ENCODE measurements around the gene ZNF445. TPM values are rescaled to one million over a fixed set of nuclear protein-coding genes. Genes with fewer than 3 reads are reported as not detected.
"Not testable (repeated sequence)": the region's sequence is repeated elsewhere in the genome, so short reads cannot be mapped to it uniquely, and the experiment has no call there.

ZNF445 gene
- total RNA-seq, 2 donors from 2014 or later, result 4.9 to 7.8 TPM

GRCh38 chr3:44506961-44507360 lies 29.5 kb upstream of the ZNF445 start:
- 91 to 94% methylated on average over 5 of the region's 5 CpGs for WGBS, 2 donors

GRCh38 chr3:44506556-44506955 lies 29.1 kb upstream of the ZNF445 start:
- 91 to 96% methylated on average over 3 of the region's 3 CpGs for WGBS, 2 donors
- DNase-seq (no peak), ATAC-seq (no peak)
- peaks cover 28% of the 10 kb centered on the region for H3K4me1 ChIP-seq
- TF ChIP-seq CTCF (IDR thresholded peaks at IDR 0.05) (no peak), POLR2A (IDR thresholded peaks at IDR 0.05) (no peak)
- no peak overlapping the region for H3K4me3 ChIP-seq
- peaks cover under 1 to 2% of the 10 kb centered on the region in 2 donors for H3K36me3 ChIP-seq (replicated peaks in 1 of 2; ENCODE audit: insufficient read depth in 1 of 2, low read depth in 2 of 2)
- intact Hi-C loops (cut with DNase I), result no loop called here
- no peak overlapping the region for H3K27ac ChIP-seq
- no peaks in the 10 kb centered on the region for H3K27me3 ChIP-seq
- H3K9me3 ChIP-seq, result peaks cover 0 to 5% (median 0%) of the 10 kb centered on the region in 3 donors

More at GRCh38 chr3:44506961-44507360, 29.5 kb upstream of the ZNF445 start:
- Histone ChIP-seq H3K27ac (no peak overlapping the region), H3K36me3 (replicated peaks in 1 of 2; ENCODE audit: insufficient read depth in 1 of 2, low read depth in 2 of 2) (no peaks in the 10 kb centered on the region), H3K27me3 (no peaks in the 10 kb centered on the region), H3K4me1 (peaks cover 30% of the 10 kb centered on the region), H3K9me3 (peaks cover 0 to under 1% (median 0%) of the 10 kb centered on the region in 3 donors), H3K4me3 (no peak overlapping the region)
- ATAC-seq (no peak), DNase-seq (no peak)
- no peak for TF ChIP-seq POLR2A (IDR thresholded peaks at IDR 0.05)
- TF ChIP-seq CTCF (IDR thresholded peaks at IDR 0.05), result no peak
- intact Hi-C loops (cut with DNase I), result no loop called here

- TF ChIP-seq POLR2A (IDR thresholded peaks at IDR 0.05) (no peak), CTCF (IDR thresholded peaks at IDR 0.05) (no peak)
- peaks cover 10 to 11% of the 10 kb centered on the region in 2 donors for H3K36me3 ChIP-seq (replicated peaks in 1 of 2; ENCODE audit: insufficient read depth in 1 of 2, low read depth in 2 of 2)
- H3K27ac ChIP-seq, result no peak overlapping the region
- intact Hi-C loops (cut with DNase I), result no loop called here
- peaks cover 0 to 25% (median 0%) of the 10 kb centered on the region in 3 donors for H3K9me3 ChIP-seq
- H3K27me3 ChIP-seq, result no peaks in the 10 kb centered on the region
- WGBS, 2 donors, result 92 to 94% methylated on average over 1 of the region's 1 CpG
- H3K4me1 ChIP-seq, result peaks cover 19% of the 10 kb centered on the region
- DNase-seq, result no peak
- ATAC-seq, result no peak
- H3K4me3 ChIP-seq, result no peak overlapping the region
These were observed 27.1 kb upstream of the ZNF445 start for GRCh38 chr3:44504566-44504965.

GRCh38 chr3:44503178-44503577 lies 25.7 kb upstream of the ZNF445 start:
- H3K4me3 ChIP-seq; intact Hi-C loops (cut with DNase I); H3K27me3 ChIP-seq; H3K27ac ChIP-seq; DNase-seq; ATAC-seq; H3K4me1 ChIP-seq: not testable (repeated sequence)
- H3K9me3 ChIP-seq, result peaks cover 0 to 36% (median 0%) of the 10 kb centered on the region in 3 donors
- 91 to 98% methylated on average over 1 to 2 of the region's 2 CpGs for WGBS, 2 donors
- H3K36me3 ChIP-seq (replicated peaks in 1 of 2; ENCODE audit: insufficient read depth in 1 of 2, low read depth in 2 of 2), result peaks cover 10 to 15% of the 10 kb centered on the region in 2 donors

- 91 to 96% methylated on average over 3 of the region's 3 CpGs for WGBS, 2 donors
- no peaks in the 10 kb centered on the region for H3K4me1 ChIP-seq
- TF ChIP-seq POLR2A (IDR thresholded peaks at IDR 0.05), result no peak
- no peak for TF ChIP-seq CTCF (IDR thresholded peaks at IDR 0.05)
- H3K4me3 ChIP-seq, result no peak overlapping the region
- ATAC-seq (no peak), DNase-seq (no peak)
- H3K27ac ChIP-seq, result no peak overlapping the region
- H3K36me3 ChIP-seq (replicated peaks in 1 of 2; ENCODE audit: insufficient read depth in 1 of 2, low read depth in 2 of 2), result peaks cover 10 to 15% of the 10 kb centered on the region in 2 donors
- H3K9me3 ChIP-seq, result peaks cover 0 to 40% (median 0%) of the 10 kb centered on the region in 3 donors
- H3K27me3 ChIP-seq, result no peaks in the 10 kb centered on the region
- intact Hi-C loops (cut with DNase I), result no loop called here
These were observed 24.5 kb upstream of the ZNF445 start for GRCh38 chr3:44501971-44502370.

- H3K27ac ChIP-seq; H3K27me3 ChIP-seq; DNase-seq; ATAC-seq; H3K4me3 ChIP-seq; H3K4me1 ChIP-seq; intact Hi-C loops (cut with DNase I): not testable (repeated sequence)
- Histone ChIP-seq H3K36me3 (replicated peaks in 1 of 2; ENCODE audit: insufficient read depth in 1 of 2, low read depth in 2 of 2) (peaks cover 10 to 15% of the 10 kb centered on the region in 2 donors), H3K9me3 (peaks cover 0 to 40% (median 0%) of the 10 kb centered on the region in 3 donors)
- WGBS, 2 donors, result 96 to 98% methylated on average over 4 of the region's 4 CpGs
These were observed 22.4 kb upstream of the ZNF445 start for GRCh38 chr3:44499899-44500168.

All from body of pancreas (tissue), 4 donors.